CMK (cell line): ENCODE measurements around the gene PEMT.

Source experiments
- DNase-seq: peaks from one replicate; pipeline ENCODE4 v3.0.0-alpha.2; 2010; ENCODE audit warnings: low read depth

The PEMT gene

GRCh38 chr17:17514993-17515933 is 76.2 kb downstream of the PEMT start:
- no peak for DNase-seq

- DNase-seq = no peak
Measured at GRCh38 chr17:17514361-17514992, 77.0 kb downstream of the PEMT start.

GRCh38 chr17:17513626-17514025 is 77.9 kb downstream of the PEMT start:
- DNase-seq = no peak

DNA sequence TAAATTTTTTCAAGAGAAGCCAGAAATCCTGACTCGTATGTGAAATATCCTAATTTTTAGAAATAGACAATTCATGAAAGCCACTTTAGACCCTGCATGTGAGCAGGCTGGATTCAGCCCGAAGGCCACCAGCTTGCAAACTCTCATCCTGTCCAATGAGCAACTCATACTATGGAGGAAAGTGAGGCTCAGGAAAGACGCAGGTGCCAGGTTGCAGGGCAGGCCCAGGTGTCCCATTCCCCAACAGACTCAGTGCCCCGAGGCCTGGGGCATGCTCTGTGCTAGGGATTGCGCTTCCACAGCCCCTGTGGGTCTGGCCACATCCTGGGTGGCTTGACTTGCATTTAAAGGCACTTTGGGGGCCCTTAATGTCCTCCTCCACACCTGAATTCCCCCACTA is 78.6 kb downstream of the PEMT start:
- DNase-seq = no peak

DNA sequence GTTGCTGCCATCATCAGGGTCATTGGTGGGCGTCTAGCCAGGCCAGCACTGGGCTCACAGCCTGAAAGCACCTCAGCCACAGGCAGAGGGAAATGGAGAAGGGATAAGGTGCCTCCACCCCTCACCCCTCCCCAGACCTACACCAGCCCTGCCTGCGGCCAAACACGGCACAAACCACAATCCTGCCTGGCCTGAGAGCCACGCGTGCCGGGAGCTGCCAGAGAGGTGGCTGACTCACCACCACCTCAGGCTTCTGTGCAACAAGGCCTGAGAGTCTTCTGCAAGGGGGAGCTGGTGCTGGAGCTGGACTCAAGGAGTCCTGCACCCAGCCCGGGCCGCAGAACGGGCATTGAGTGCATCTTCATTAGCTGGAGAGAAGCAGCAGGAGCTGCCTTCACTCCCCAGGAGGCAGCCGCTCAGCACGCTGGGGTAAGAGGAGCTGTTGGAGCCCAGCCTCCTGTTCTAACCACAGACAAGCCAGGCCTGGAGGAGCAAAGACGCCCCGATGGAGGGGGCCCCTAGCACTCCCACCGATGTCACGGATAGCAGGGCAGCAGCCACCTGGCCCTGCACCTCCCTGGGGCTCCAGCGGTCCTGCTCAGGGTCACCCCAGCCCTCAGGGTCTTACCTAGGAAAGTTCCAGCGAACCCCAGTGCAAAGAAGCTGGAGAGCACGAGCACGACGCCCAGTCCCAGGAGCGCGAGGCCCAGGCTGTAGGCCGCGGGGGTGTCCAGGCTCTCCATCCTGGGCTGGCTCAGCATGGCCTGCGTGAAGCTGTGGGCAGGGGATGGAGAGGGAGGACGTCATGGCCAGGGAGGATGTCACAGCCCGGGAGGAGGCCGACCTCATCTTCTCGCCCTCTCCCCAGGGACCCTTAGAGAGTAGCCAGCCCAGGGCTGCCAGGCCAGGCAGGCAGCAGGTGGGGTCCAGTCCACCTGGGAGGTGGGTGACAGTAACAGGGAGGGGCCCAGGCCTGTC is 79.3 kb downstream of the PEMT start:
- DNase-seq = no peak

GRCh38 chr17:17511293-17511741 is 80.2 kb downstream of the PEMT start:
- no peak for DNase-seq

DNA sequence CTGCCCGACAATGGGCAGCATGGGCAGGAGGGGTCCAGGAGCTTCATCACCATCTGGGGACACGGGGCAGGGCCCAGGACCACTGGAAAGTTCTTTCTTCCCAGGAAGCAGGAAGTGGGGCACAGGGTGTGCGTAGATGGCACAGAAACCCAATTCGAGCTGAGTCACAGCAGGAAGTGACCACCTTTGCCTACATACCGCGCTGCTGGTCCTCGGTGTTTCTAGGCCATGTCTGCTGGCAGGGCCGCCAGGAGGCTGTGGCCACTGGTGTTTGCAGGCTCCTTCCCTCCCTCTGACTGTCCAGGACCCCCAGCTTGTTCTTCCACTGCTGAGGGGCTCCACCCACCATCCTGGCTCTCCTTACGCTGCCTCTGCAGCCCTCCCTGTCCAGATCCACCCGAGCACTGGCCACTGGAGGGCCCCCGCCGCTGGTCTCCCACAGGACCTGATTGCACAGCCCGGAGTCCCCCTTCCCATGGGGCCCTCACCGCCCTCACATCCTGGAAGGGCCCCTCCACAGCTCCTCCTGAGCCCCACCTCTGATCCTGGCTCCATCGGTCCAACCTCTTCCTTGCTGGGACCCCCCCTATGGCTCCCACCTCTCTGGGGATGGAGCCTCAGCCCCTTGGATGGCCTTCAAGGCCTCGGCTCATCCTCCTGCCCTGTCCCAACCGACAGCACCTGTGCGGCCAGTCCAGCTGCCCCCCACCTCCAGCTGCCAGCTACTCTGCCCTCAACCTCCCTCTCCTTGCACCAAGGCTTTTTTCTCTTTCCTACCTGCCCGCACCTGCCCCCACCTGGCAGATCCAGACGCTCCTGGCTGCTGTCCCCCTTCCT is 80.8 kb downstream of the PEMT start:
- DNase-seq = no peak

- no peak for DNase-seq
Measured at GRCh38 chr17:17509601-17510425, 81.7 kb downstream of the PEMT start.

DNA sequence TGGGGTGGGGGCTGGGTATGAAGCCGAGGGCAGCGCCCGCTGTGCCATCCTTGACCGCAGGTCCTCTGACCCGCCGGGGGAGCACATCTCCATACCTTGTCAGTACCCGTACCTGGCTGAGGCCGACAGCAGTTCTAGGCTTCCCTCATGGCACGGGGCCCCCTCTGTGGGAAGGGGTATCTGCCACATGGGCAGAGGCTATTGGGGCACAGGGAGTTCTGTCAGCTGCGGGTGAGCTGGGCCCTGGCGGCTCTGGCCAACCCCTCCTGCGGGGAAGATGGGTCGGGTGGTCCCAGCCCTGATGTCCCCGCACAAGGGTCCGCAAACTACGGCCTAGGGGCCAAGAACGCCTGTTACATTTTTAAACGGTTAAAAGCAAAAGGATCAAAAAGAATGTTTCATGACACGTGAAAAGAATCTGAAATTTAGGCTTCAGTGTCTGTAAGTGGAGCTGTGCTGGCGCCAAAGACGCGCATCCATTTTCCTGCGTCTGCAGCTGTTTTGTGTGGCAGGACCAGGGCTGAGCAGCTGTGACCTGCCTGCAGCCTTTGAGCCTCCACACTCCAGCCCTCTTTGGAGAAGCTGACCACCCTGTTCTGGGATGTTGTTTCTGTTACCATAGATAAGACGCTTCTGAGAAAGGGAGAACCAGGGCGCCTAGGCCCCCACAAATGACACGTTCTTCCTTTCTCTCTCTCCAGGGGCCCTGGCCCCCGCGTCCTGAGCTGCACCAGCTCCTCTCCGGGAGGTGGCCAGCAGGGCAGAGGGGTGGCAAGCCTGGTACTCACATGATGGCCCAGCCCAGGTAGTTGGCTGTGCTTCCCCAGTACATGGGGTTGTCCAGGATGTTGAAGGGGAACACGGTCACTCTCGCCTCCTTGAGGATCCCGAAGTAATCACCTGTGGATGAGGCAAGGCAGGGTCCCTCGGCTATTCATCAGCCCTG is 82.6 kb downstream of the PEMT start:
- DNase-seq = no peak

DNA sequence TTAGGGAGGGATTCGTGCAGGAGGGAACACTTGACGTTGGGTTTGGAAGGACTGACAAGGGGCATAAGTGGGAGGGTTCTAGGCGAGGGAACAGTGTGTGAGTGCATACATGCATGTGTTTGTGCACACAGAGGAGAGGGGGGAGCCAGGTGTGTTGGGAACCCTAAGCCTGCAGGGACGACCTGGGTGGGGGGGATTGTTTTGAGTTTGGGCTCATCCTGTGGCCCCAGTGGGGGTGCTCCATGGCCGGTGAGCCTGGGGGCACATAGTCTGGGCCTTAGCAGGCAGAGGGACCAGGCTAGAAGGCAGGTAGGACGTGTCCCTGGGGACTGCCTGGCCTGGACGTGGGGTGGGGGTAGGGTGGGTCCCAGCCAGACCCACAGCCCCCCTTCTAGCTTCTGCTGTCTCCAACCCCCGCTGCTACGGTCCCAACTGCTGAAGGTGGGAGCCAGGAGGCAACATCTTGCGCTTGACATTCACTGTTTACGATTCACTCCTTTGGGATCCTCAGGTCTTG is 83.4 kb downstream of the PEMT start:
- DNase-seq = no peak

DNA sequence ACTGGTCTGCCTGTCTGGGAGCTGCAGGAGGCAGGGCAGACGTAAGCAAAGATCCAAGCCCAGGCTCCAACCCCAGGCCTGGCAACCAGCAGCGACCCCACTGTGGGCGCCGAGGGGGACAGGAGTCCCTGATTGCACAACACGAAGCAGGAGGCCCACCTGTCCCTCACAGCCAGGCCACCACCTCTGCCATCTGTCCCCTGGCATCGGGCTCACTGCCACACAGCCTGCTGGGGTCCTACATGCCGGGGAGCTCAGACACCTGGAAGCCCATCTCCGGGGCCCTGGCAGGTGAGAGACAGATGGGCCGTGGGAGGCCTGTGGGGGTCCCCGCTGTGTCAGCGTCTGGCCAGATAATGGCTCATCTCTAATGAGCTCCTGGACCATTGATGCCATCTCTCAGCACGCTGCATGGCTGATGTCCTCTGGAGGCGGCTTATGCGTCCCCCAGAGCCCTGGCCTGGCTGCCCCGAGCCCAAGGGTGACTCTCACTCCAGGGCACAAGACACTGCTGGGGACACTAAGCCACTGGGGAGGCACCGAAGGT is 84.0 kb downstream of the PEMT start:
- no peak for DNase-seq

DNA sequence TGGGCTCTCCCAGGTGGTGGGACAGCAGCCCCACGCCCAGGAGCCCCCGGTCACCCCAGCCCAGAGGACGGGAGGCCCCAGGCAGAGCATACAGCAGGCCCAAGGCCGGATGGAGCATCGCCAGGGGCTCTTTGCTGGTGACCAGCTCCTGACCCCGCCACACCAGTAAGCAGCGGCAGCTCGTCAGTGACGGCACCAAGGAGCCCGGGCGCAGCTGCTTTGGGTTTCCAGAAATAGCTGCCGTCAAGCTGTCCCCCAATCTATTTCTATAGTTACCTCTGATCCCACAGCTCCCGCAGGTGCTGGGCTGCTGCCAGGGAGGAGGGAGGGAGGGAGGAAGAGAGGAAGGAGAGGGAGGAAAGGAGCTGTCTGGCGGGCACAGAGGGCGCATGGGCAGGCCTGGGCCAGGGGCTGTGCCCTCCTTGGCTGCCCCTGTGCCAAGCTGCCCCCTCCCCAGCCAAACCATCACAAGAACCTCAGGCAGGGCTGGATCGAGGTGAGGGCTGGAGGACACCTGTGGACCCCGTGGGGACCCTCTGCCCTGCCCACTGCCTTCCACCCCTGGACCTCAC is 84.5 kb downstream of the PEMT start:
- DNase-seq = no peak

DNA sequence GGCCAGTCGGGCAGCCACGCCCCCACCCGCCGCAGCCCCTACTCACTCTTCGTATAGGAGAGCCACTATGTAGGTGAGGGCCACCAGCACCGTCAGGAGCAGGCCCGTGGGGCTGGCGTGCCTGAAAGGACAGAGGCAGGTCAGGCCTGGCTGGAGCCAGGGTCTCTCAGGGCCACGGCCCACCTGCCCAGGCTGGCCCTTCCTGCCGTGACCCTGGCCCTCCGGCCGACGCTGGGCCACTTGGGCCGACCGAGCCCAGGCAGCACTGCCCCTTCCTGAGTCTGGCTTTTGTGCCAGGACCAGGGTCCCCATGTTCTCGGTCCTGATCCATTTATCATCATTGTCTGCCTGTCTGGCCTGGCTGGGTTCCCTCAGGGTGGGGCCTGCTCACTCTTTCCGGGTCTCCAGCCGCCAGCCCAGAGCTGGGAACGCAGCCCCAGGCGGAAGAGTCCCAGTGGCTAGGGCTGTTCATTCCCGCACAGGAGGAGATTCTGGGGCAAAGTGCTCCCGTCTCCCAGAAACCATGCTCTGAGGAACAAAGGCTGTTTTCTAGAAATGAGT is 85.2 kb downstream of the PEMT start:
- no peak for DNase-seq

GRCh38 chr17:17505610-17506171 is 85.8 kb downstream of the PEMT start:
- DNase-seq = no peak

- no peak for DNase-seq
Measured at GRCh38 chr17:17505151-17505550, 86.4 kb downstream of the PEMT start.

DNA sequence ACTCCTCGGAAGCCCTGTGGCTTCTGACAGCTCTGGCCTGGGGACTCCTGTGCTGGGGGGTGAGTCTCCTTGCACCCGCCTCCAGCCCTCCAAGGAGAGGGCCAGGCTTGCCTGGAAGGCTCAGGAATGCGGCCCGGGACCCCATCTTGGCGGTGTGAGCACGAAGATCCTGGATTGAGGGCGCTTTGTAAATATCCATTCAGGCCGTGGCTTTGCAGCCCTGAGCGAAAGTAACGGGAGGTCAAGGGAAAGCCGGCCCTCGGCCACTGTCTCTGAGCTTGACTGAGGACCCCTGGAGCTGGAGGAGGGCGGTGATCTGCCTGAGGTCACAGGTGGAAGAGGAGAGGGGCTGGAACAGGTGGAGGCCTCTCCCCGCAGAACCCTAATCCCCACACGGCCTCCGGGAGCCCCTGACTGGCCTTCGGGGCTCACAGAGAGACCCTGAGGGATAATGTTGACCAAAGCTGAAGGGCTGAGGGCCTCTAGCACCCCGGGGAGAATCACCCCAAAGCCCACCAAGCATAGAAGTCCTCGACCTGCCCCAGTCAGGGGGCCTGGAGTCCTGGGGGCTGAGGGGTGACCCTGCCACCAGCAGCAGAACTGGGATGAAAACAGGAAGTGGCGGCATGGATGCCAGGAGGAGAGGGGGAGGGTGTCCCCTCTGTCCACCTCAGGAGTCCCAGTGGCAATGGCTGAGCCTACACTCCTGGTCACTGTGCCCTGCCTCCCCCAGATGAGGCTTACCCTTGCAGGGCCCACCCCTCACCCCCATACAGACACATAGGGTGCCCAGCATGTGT is 87.0 kb downstream of the PEMT start:
- no peak for DNase-seq
